LNCaP clone FGC (cell line): Measurements from ENCODE around the gene PRKAG2.

ENCODE experiments used
- DNase-seq: peaks from one replicate; pipeline ENCODE4 v3.0.0-alpha.2; 2011; ENCODE audit warnings: low read depth
- H3K4me3 ChIP-seq: 2 replicates; pipeline ENCODE4 v1.5.1; 2011; ENCODE audit warnings: mild to moderate bottlenecking, low read depth, low read length, control low read depth
- CTCF ChIP-seq: IDR thresholded peaks from 2 replicates; pipeline ENCODE4 v1.5.1; 2012; ENCODE audit warnings: mild to moderate bottlenecking; ENCODE audit not compliant: control insufficient read depth, insufficient read depth; ENCODE audit errors: extremely low read depth

Gene PRKAG2

GRCh38 chr7:151873402-151873965 lies 3.4 kb downstream of the PRKAG2 start:
- no peak for TF ChIP-seq CTCF
- H3K4me3 ChIP-seq: no peak overlapping the region
- DNase-seq: no peak

GRCh38 chr7:151872531-151873401 lies 4.1 kb downstream of the PRKAG2 start:
- no peak overlapping the region for H3K4me3 ChIP-seq
- no peak for TF ChIP-seq CTCF

GRCh38 chr7:151871904-151872303 lies 5.0 kb downstream of the PRKAG2 start:
- no peak for DNase-seq
- TF ChIP-seq CTCF: no peak
- H3K4me3 ChIP-seq: no peak overlapping the region

More at GRCh38 chr7:151872531-151873401, 4.1 kb downstream of the PRKAG2 start:
- no peak for DNase-seq

DNA sequence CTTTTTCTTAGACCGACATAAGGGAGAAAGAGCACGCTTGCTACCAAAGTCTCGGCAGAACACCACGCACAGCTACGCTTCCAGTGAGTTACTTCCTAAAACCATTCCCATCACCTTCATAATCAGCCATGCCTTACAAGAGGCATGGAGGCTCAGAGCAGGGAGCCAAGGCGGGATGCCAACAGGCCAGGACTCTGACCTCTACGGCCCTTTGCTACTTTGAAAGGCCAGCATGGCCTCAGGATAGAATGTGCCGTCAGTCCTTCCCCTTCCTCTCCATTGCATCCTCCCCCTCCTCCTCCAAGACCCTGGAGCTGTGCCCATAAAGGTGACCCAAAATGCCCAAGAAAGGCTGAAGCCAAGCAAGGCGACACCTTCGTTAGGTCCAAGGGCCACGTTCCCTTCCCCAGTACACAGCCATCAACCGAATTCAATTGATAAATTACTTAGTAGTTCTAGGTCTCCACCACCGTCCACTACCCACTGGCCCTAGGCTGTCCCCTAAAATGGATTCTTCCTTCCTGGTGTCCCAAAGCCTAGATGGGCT lies 5.7 kb downstream of the PRKAG2 start:
- no peak for DNase-seq
- no peak for TF ChIP-seq CTCF
- H3K4me3 ChIP-seq: no peak overlapping the region

DNA sequence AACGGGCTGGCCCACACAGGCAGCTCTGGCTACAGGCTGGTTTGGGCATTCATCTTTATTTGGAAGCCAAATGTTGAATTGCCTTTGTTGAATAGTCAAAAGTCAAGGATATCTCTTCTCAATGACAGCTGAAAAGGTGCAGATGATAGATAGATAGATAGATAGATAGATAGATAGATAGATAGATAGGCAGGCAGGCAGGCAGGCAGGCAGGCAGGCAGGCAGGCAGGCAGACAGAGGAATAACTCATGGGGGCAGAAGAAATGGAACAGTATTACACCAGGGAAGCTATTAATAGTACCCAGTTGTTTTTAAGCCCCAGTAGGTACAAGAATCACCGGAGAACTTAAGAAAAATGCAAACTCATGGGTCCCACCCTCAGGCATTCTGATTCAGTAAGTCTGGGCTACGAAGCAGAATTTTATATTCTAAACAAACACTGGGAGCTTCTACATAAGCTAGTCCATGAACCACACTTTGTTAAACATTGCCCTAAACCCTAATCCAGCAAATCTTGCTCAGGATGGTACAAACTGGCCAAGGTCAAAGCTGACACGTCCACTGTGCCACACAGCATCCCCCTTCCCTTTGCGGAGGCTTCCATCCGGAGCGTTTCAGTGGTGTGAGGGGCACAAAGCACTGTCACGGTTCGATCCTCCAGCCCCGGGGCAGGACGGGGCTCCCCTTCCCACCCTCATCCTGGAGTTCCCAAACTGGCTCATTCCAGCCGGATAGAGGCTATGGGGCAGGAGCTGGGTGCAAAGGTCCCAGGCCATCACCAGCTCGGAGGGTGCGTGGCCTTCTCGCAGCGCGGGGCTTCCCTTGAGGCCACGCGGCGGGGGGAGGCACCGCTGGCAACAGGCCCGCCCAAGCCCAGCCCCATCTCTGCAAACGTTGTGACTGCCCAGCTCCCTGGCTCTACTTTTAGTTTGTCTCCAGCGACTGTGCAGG lies 6.7 kb downstream of the PRKAG2 start:
- DNase-seq: no peak
- no peak overlapping the region for H3K4me3 ChIP-seq
- TF ChIP-seq CTCF: no peak

DNA sequence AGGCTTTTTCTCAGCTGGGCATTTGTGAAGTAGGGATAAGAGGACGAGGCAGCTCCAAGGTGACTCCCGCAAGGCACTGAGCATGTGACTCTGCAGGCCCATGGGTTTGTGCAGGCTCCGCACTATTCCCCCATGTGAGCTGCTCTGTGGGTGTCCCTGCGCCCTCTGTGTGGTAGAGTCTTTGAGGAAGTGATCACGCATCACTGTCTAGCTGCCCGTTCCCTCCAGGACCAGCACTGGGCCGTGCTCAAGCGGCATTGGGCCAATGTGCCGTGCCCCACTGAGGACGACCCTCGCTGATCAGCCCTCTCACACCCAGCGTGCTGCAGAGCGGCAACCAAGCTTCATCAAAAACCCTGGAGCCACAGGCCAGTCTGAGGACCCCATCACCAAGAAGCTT lies 7.5 kb downstream of the PRKAG2 start:
- no peak for DNase-seq

More for the DNA sequence above, 7.5 kb downstream of the PRKAG2 start:
- H3K4me3 ChIP-seq: no peak overlapping the region
- no peak for TF ChIP-seq CTCF
